SH-SY5Y (cell line): ENCODE data around the gene PPP1R14C.

Source experiments
- GATA2 ChIP-seq: IDR thresholded peaks from 2 replicates; pipeline ENCODE4 v1.6.1; 2011; ENCODE audit warnings: mild to moderate bottlenecking, low read depth, low read length
- GATA3 ChIP-seq: IDR thresholded peaks from 2 replicates; pipeline ENCODE4 v1.6.1; 2011; ENCODE audit warnings: low read depth, mild to moderate bottlenecking, low read length, moderate library complexity

DNA sequence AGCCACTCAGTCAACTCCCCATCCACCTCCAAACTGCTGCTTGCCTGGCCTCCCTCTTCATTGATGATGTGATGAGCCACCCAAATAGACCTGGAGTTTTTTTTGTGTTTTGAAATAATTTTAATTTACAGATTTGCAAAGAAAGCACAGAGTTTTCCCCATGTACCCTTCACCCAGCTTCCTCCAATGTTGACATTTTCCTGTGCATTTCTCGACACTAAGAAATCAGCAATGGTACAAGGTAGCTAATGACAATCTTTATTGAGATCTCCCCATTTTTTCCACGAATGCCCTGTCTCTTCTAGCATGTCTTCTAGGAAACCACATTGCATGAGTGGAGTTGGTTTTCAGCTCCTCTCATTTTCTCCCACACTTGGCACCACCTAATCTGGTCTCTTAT, 30.1 kb downstream of the PPP1R14C start:
- TF ChIP-seq GATA2 = no peak
- no peak for TF ChIP-seq GATA3
